ENCODE measurements around the gene KRT73. TPM values are rescaled to one million over a fixed set of nuclear protein-coding genes. Genes with fewer than 3 reads are reported as not detected.
A peak's percentile ranks its signal among the peaks of the same experiment; 100 is the strongest.

Gene KRT73
- total and polyA plus RNA-seq, 9 of the 15 experiments (the other 6 are each of a cell fraction or from before 2014, with no cell fraction given) = 0.09 to 0.18 (median 0.13) TPM; not detected in 5

DNA sequence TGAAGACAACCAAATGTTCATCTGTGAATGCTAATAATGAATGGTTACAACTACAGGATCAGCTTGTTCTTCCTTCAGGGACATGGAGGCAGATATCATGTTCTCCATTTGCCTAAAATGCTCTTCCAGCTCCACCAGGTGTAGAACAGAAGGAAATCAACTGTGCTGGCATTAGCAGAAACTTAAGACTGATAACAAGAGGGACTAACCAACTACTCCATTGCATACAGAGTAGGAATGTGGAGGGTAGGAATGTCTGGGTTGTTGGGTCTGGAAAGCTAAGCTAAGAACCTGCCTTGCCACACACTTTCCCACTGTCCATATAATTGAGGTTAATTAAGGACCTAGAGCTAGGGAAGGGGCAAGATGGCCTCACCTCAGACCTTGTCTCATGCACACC is 45.1 kb upstream of the KRT73 start (continued):
- TF ChIP-seq YBX1 (IDR thresholded peaks at IDR 0.05) (no peak), NUFIP1 (IDR thresholded peaks at IDR 0.05; ENCODE audit: partially characterized antibody) (no peak), ARID1B (IDR thresholded peaks at IDR 0.05) (no peak), MYBL2 (IDR thresholded peaks at IDR 0.05; ENCODE audit: low read depth) (no peak), MYBL2 (CRISPR knock-in tag; IDR thresholded peaks at IDR 0.05; ENCODE audit: borderline replicate concordance) (no peak)

DNA sequence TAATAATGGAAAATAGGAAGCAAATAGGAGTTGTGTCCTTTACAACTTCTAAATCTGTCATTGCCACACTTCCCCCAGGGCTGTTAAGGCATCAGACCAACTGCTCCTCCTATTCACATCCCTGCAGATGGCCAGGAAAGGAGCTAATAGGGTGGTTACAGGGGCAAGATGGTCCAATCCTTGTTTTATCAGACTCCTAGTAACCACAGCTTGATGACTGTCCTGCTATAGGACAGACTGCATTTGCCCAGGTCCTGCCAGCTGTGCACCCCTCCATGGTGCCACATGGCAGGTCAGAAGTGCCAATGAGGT is 44.5 kb upstream of the KRT73 start:
- Histone ChIP-seq H3K4me3 (no peak overlapping the region), H3K36me3 (ENCODE audit: control insufficient read depth, insufficient read depth, low read length) (no peaks in the 10 kb centered on the region), H2AFZ (ENCODE audit: low read depth, low read length) (peak overlapping the region; percentile 57), H3K79me2 (ENCODE audit: control insufficient read depth, insufficient read depth, low read length) (no peaks in the 10 kb centered on the region), H3K9me1 (ENCODE audit: control insufficient read depth, insufficient read depth, low read length) (peaks cover 2% of the 10 kb centered on the region), H3K4me2 (ENCODE audit: insufficient read depth, low read length) (peak overlapping the region; percentile 77), H3K27ac (ENCODE audit: extremely low read depth, low read depth, low read length) (peak overlapping the region; percentile 93), H3K9ac (ENCODE audit: insufficient read depth in 1 of 2, low read depth in 2 of 2, low read length in 2 of 2) (peak overlapping the region in 1 of 2 experiments; percentile 49; a peak in 3 of 4 replicates), H4K20me1 (replicated peaks; ENCODE audit: control insufficient read depth, insufficient read depth, low read length) (no peaks in the 10 kb centered on the region), H3K4me1 (replicated peaks in 1 of 2; ENCODE audit: control insufficient read depth in 2 of 2, insufficient read depth in 2 of 2, low read length in 2 of 2) (peaks cover 35 to 44% of the 10 kb centered on the region in 2 experiments), H3K9me3 (replicated peaks; ENCODE audit: control insufficient read depth, insufficient read depth, low read depth, low read length) (no peaks in the 10 kb centered on the region), H3K27me3 (ENCODE audit: control insufficient read depth in 2 of 2, insufficient read depth in 2 of 2, low read length in 2 of 2) (no peaks in the 10 kb centered on the region)
- CTCF ChIA-PET (ENCODE audit: low intra/inter-chr PET ratio) = no interaction called here
- peak; percentile 78; the same call in 1 of the 2 replicates for TF ChIP-seq ZNF584 (CRISPR knock-in tag; IDR thresholded peaks at IDR 0.05; ENCODE audit: low read depth)
- TF ChIP-seq, protein P1, sequence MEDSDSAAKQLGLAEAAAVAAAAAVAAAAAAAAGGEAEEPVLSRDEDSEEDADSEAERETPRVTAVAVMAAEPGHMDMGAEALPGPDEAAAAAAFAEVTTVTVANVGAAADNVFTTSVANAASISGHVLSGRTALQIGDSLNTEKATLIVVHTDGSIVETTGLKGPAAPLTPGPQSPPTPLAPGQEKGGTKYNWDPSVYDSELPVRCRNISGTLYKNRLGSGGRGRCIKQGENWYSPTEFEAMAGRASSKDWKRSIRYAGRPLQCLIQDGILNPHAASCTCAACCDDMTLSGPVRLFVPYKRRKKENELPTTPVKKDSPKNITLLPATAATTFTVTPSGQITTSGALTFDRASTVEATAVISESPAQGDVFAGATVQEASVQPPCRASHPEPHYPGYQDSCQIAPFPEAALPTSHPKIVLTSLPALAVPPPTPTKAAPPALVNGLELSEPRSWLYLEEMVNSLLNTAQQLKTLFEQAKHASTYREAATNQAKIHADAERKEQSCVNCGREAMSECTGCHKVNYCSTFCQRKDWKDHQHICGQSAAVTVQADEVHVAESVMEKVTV (CRISPR knock-in tag; IDR thresholded peaks at IDR 0.05) = no peak
- no peak for TF ChIP-seq NR2C2 (CRISPR knock-in tag; IDR thresholded peaks at IDR 0.05)
- no peak for TF ChIP-seq NR2C2 (tag; IDR thresholded peaks at IDR 0.05)
- TF ChIP-seq ETV5 (CRISPR knock-in tag; IDR thresholded peaks at IDR 0.05; ENCODE audit: low read depth) = no peak
- TF ChIP-seq HDAC8 (tag; IDR thresholded peaks at IDR 0.05) = 0 out of 2 replicates have a peak, but pooled peaks have one; percentile 13
- TF ChIP-seq, protein P2, sequence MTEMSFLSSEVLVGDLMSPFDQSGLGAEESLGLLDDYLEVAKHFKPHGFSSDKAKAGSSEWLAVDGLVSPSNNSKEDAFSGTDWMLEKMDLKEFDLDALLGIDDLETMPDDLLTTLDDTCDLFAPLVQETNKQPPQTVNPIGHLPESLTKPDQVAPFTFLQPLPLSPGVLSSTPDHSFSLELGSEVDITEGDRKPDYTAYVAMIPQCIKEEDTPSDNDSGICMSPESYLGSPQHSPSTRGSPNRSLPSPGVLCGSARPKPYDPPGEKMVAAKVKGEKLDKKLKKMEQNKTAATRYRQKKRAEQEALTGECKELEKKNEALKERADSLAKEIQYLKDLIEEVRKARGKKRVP (CRISPR knock-in tag; IDR thresholded peaks at IDR 0.05) = 0 out of 2 replicates have a peak, but pooled peaks have one; percentile 11
- TF ChIP-seq IFI16 (CRISPR knock-in tag; IDR thresholded peaks at IDR 0.05) = no peak
- TF ChIP-seq ILK (tag; IDR thresholded peaks at IDR 0.05; ENCODE audit: borderline replicate concordance, low read depth) = no peak
- in situ Hi-C loops (cut with MboI) = no loop called here
- FAIRE-seq = no peak
- POLR2A ChIA-PET = interaction anchor here (0.6 to 1.8 kb wide), 4 partner anchors 10 to 18 kb away, joined by 3 to 5 read pairs (median 4); partner anchors contain the start of gene KRT1
- no TSS peak for BruUV-seq (replicated peaks)
- intact Hi-C loops (cut with micrococcal nuclease) = loop anchor here (5.0 kb wide), 1 partner anchor 76 kb away; no protein-coding TSS in a partner anchor
- DNase-seq (ENCODE audit: extremely low read depth in 1 of 4, low spot score in 3 of 4) = peak in 1 of 4 experiments; percentile 16
- peak; percentile 6; the same call in 2 of the 3 replicates for ATAC-seq
